ENCODE data around the gene GAS2L3. TPM values are rescaled to one million over a fixed set of nuclear protein-coding genes. Genes with fewer than 3 reads are reported as not detected.
"Not testable (repeated sequence)": the region's sequence is repeated elsewhere in the genome, so short reads cannot be mapped to it uniquely, and the experiment has no call there.

The GAS2L3 gene
- total RNA-seq, 5 donors from 2014 or later (not counting 1 experiment from before 2014, with no cell fraction given), result 0.09 to 0.16 TPM; not detected in 3

GRCh38 chr12:100584256-100584655 lies 10.8 kb downstream of the GAS2L3 start:
- Mint-ChIP-seq H3K36me3 (no peaks in the 10 kb centered on the region), H3K9me3 (peaks cover 24 to 38% (median 26%) of the 10 kb centered on the region in 3 donors), H3K27me3 (peaks cover 8 to 19% of the 10 kb centered on the region in 2 donors), H3K4me1 (no peaks in the 10 kb centered on the region), H3K4me3 (no peak overlapping the region), H3K27ac (no peak overlapping the region)
- ATAC-seq (replicated peaks in 1 of 4), result no peak
- Histone ChIP-seq H3K4me1 (ENCODE audit: control insufficient read depth in 1 of 2, extremely low read depth in 1 of 2, insufficient read depth in 2 of 2, low read length in 2 of 2) (no peaks in the 10 kb centered on the region), H3K27ac (ENCODE audit: low read length) (no peak overlapping the region), H3K27me3 (replicated peaks in 1 of 2; ENCODE audit: control insufficient read depth in 2 of 2, extremely low read depth in 1 of 2, insufficient read depth in 2 of 2, low read length in 1 of 2) (no peaks in the 10 kb centered on the region), H3K36me3 (ENCODE audit: control insufficient read depth in 2 of 2, extremely low read depth in 1 of 2, insufficient read depth in 1 of 2, low read length in 1 of 2) (no peaks in the 10 kb centered on the region), H3K9me3 (no peaks in the 10 kb centered on the region), H3K4me3 (ENCODE audit: control insufficient read depth in 1 of 2, extremely low read depth in 1 of 2, low read length in 1 of 2) (no peak overlapping the region)
- ChIA-PET CTCF (interaction anchor here in 1 of 2 donors (0.7 kb wide), 1 partner anchor 1149 kb away, joined by 3 read pairs; no protein-coding TSS in a partner anchor), POLR2A (no interaction called here)
- no peak for DNase-seq
- WGBS (ENCODE audit: insufficient coverage), result 67% methylated on average over 2 of the region's 3 CpGs

DNA sequence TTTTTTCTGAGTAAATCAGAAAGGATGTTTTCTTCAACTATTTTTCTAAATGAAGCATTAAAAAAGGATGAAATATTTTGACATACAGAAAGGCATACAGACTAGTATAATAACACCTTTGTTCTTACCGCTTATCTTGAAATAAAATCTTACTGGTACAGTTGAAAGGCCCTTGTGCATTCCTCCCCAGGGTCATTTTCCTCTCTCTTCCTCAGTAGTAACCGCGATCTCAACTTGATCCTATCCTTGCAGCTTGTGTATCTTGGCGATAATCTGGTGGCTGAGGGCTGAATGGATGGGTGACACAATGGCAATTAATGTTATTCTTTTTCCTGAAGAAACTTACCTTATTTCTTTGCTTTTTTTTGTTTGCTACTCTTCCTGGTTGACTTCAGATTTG lies 18.5 kb downstream of the GAS2L3 start:
- Histone ChIP-seq H3K4me3 (ENCODE audit: control insufficient read depth in 1 of 2, extremely low read depth in 1 of 2, low read length in 1 of 2) (no peak overlapping the region), H3K4me1 (ENCODE audit: control insufficient read depth in 1 of 2, extremely low read depth in 1 of 2, insufficient read depth in 2 of 2, low read length in 2 of 2) (no peaks in the 10 kb centered on the region), H3K27ac (ENCODE audit: low read length) (no peak overlapping the region), H3K9me3 (no peaks in the 10 kb centered on the region), H3K27me3 (replicated peaks in 1 of 2; ENCODE audit: control insufficient read depth in 2 of 2, extremely low read depth in 1 of 2, insufficient read depth in 2 of 2, low read length in 1 of 2) (no peaks in the 10 kb centered on the region), H3K36me3 (ENCODE audit: control insufficient read depth in 2 of 2, extremely low read depth in 1 of 2, insufficient read depth in 1 of 2, low read length in 1 of 2) (no peaks in the 10 kb centered on the region)
- no peaks in the 10 kb centered on the region for H3K36me3 Mint-ChIP-seq
- ATAC-seq (replicated peaks in 1 of 4), result no peak
- ChIA-PET CTCF (no interaction called here), POLR2A (no interaction called here)
- H3K9me3 Mint-ChIP-seq, result peaks cover 5 to 17% (median 11%) of the 10 kb centered on the region in 3 donors
- no peak for DNase-seq
- H3K27ac Mint-ChIP-seq, result no peak overlapping the region
- no peaks in the 10 kb centered on the region for H3K27me3 Mint-ChIP-seq
- no peak overlapping the region for H3K4me3 Mint-ChIP-seq
- WGBS (ENCODE audit: insufficient coverage), result no CpG with 5 or more reads among the region's 4 CpGs
- no peaks in the 10 kb centered on the region for H3K4me1 Mint-ChIP-seq

DNA sequence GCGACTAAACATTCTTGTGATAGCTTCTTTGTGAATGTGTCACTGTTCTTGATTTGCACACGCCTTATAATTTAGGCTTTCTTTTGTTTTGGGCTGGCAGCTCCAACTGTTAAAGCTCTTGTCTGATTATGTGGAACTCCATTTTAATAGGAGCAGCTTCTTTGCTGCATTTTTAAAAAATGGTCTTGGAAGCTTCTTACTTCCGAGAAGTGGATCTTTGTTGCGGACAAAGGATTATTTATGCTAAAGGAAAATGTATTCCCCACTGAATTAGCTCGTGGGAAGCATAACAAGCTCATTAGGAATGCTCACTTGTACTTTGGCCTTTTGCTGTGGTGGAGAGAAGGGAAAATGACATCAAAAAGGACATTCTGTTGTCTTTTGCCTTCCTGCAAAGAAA lies 20.0 kb downstream of the GAS2L3 start:
- Mint-ChIP-seq H3K36me3 (no peaks in the 10 kb centered on the region), H3K4me1 (no peaks in the 10 kb centered on the region), H3K4me3 (no peak overlapping the region), H3K27me3 (no peaks in the 10 kb centered on the region), H3K27ac (no peak overlapping the region), H3K9me3 (peaks cover 0 to 8% (median 4%) of the 10 kb centered on the region in 3 donors)
- Histone ChIP-seq H3K9me3 (no peaks in the 10 kb centered on the region), H3K27me3 (replicated peaks in 1 of 2; ENCODE audit: control insufficient read depth in 2 of 2, extremely low read depth in 1 of 2, insufficient read depth in 2 of 2, low read length in 1 of 2) (no peaks in the 10 kb centered on the region), H3K36me3 (ENCODE audit: control insufficient read depth in 2 of 2, extremely low read depth in 1 of 2, insufficient read depth in 1 of 2, low read length in 1 of 2) (no peaks in the 10 kb centered on the region), H3K4me3 (ENCODE audit: control insufficient read depth in 1 of 2, extremely low read depth in 1 of 2, low read length in 1 of 2) (no peak overlapping the region), H3K27ac (ENCODE audit: low read length) (no peak overlapping the region), H3K4me1 (ENCODE audit: control insufficient read depth in 1 of 2, extremely low read depth in 1 of 2, insufficient read depth in 2 of 2, low read length in 2 of 2) (no peaks in the 10 kb centered on the region)
- DNase-seq, result no peak
- ATAC-seq (replicated peaks in 1 of 4), result no peak
- 75% methylated on average over 2 of the region's 5 CpGs for WGBS (ENCODE audit: insufficient coverage)
- ChIA-PET POLR2A (no interaction called here), CTCF (no interaction called here)

- H3K27ac Mint-ChIP-seq, result no peak overlapping the region
- POLR2A ChIA-PET, result no interaction called here
- H3K4me3 Mint-ChIP-seq, result no peak overlapping the region
Observed at GRCh38 chr12:100601626-100602025, 28.1 kb downstream of the GAS2L3 start.

GRCh38 chr12:100602997-100603396 lies 29.5 kb downstream of the GAS2L3 start:
- H3K27me3 Mint-ChIP-seq; H3K36me3 Mint-ChIP-seq; H3K4me1 Mint-ChIP-seq; H3K4me3 ChIP-seq (ENCODE audit: control insufficient read depth in 1 of 2, extremely low read depth in 1 of 2, low read length in 1 of 2); H3K27ac Mint-ChIP-seq; H3K9me3 Mint-ChIP-seq; DNase-seq; ATAC-seq (replicated peaks in 1 of 4); POLR2A ChIA-PET; H3K36me3 ChIP-seq (ENCODE audit: control insufficient read depth in 2 of 2, extremely low read depth in 1 of 2, insufficient read depth in 1 of 2, low read length in 1 of 2); H3K27ac ChIP-seq (ENCODE audit: low read length); H3K27me3 ChIP-seq (replicated peaks in 1 of 2; ENCODE audit: control insufficient read depth in 2 of 2, extremely low read depth in 1 of 2, insufficient read depth in 2 of 2, low read length in 1 of 2); H3K4me1 ChIP-seq (ENCODE audit: control insufficient read depth in 1 of 2, extremely low read depth in 1 of 2, insufficient read depth in 2 of 2, low read length in 2 of 2); H3K4me3 Mint-ChIP-seq; H3K9me3 ChIP-seq: not testable (repeated sequence)
- CTCF ChIA-PET, result interaction anchor here in 1 of 2 donors (0.6 kb wide), 1 partner anchor 29 kb away, joined by 4 read pairs; no protein-coding TSS in a partner anchor
- no CpG with 5 or more reads among the region's 1 CpG for WGBS (ENCODE audit: insufficient coverage)

More at GRCh38 chr12:100601626-100602025, 28.1 kb downstream of the GAS2L3 start:
- H3K9me3 ChIP-seq, result no peaks in the 10 kb centered on the region
- H3K36me3 ChIP-seq (ENCODE audit: control insufficient read depth in 2 of 2, extremely low read depth in 1 of 2, insufficient read depth in 1 of 2, low read length in 1 of 2), result no peaks in the 10 kb centered on the region
- no peaks in the 10 kb centered on the region for H3K4me1 Mint-ChIP-seq
- no peak overlapping the region for H3K4me3 ChIP-seq (ENCODE audit: control insufficient read depth in 1 of 2, extremely low read depth in 1 of 2, low read length in 1 of 2)
- H3K27ac ChIP-seq (ENCODE audit: low read length), result no peak overlapping the region
- no peak for ATAC-seq (replicated peaks in 1 of 4)
- H3K4me1 ChIP-seq (ENCODE audit: control insufficient read depth in 1 of 2, extremely low read depth in 1 of 2, insufficient read depth in 2 of 2, low read length in 2 of 2), result no peaks in the 10 kb centered on the region
- H3K27me3 Mint-ChIP-seq, result peaks cover 4 to 5% of the 10 kb centered on the region in 2 donors
- WGBS (ENCODE audit: insufficient coverage), result no CpG with 5 or more reads among the region's 1 CpG
- CTCF ChIA-PET, result no interaction called here
- no peaks in the 10 kb centered on the region for H3K36me3 Mint-ChIP-seq
- no peak for DNase-seq
- no peaks in the 10 kb centered on the region for H3K27me3 ChIP-seq (replicated peaks in 1 of 2; ENCODE audit: control insufficient read depth in 2 of 2, extremely low read depth in 1 of 2, insufficient read depth in 2 of 2, low read length in 1 of 2)
- no peaks in the 10 kb centered on the region for H3K9me3 Mint-ChIP-seq

- Mint-ChIP-seq H3K36me3 (no peaks in the 10 kb centered on the region), H3K9me3 (peaks cover 2 to 6% (median 5%) of the 10 kb centered on the region in 3 donors), H3K4me1 (no peaks in the 10 kb centered on the region), H3K27me3 (peaks cover 3 to 8% of the 10 kb centered on the region in 2 donors), H3K4me3 (no peak overlapping the region), H3K27ac (no peak overlapping the region)
- ATAC-seq (replicated peaks in 1 of 4) (peak in 1 of 4 experiments; percentile 31), DNase-seq (no peak)
- H3K4me3 ChIP-seq (ENCODE audit: control insufficient read depth in 1 of 2, extremely low read depth in 1 of 2, low read length in 1 of 2), result no peak overlapping the region
- peaks cover 0 to 8% of the 10 kb centered on the region in 2 experiments for H3K27me3 ChIP-seq (replicated peaks in 1 of 2; ENCODE audit: control insufficient read depth in 2 of 2, extremely low read depth in 1 of 2, insufficient read depth in 2 of 2, low read length in 1 of 2)
- H3K27ac ChIP-seq (ENCODE audit: low read length), result no peak overlapping the region
- CTCF ChIA-PET, result no interaction called here
- H3K9me3 ChIP-seq, result no peaks in the 10 kb centered on the region
- no peaks in the 10 kb centered on the region for H3K36me3 ChIP-seq (ENCODE audit: control insufficient read depth in 2 of 2, extremely low read depth in 1 of 2, insufficient read depth in 1 of 2, low read length in 1 of 2)
- POLR2A ChIA-PET, result no interaction called here
- 50% methylated on average over 1 of the region's 1 CpG for WGBS (ENCODE audit: insufficient coverage)
- no peaks in the 10 kb centered on the region for H3K4me1 ChIP-seq (ENCODE audit: control insufficient read depth in 1 of 2, extremely low read depth in 1 of 2, insufficient read depth in 2 of 2, low read length in 2 of 2)
Observed at GRCh38 chr12:100608776-100609175, 35.3 kb downstream of the GAS2L3 start.

Measured in T-cell (primary cell).